ENCODE results near the gene TACR1.

TACR1 gene

GRCh38 chr2:75047189-75047991 is 151.9 kb downstream of the TACR1 start:
- DNase-seq (ENCODE audit: low spot score): no peak

- no peak for DNase-seq (ENCODE audit: low spot score)
These were observed 153.7 kb downstream of the TACR1 start for GRCh38 chr2:75045526-75046050.

- DNase-seq (ENCODE audit: low spot score): no peak
These were observed 155.0 kb downstream of the TACR1 start for GRCh38 chr2:75044291-75044690.

GRCh38 chr2:75042823-75043222 is 156.5 kb downstream of the TACR1 start:
- DNase-seq (ENCODE audit: low spot score): no peak

GRCh38 chr2:75041731-75042600 is 157.4 kb downstream of the TACR1 start:
- DNase-seq (ENCODE audit: low spot score): no peak

- no peak for DNase-seq (ENCODE audit: low spot score)
These were observed 158.1 kb downstream of the TACR1 start for GRCh38 chr2:75041226-75041625.

GRCh38 chr2:75035444-75036353 is 163.6 kb downstream of the TACR1 start:
- no peak for DNase-seq (ENCODE audit: low spot score)

GRCh38 chr2:75033516-75033915 is 165.8 kb downstream of the TACR1 start:
- no peak for DNase-seq (ENCODE audit: low spot score)

- DNase-seq (ENCODE audit: low spot score): no peak
These were observed 167.2 kb downstream of the TACR1 start for GRCh38 chr2:75031906-75032803.

GRCh38 chr2:75031171-75031570 is 168.1 kb downstream of the TACR1 start:
- no peak for DNase-seq (ENCODE audit: low spot score)

GRCh38 chr2:75030218-75031009 is 168.9 kb downstream of the TACR1 start:
- no peak for DNase-seq (ENCODE audit: low spot score)

- no peak for DNase-seq (ENCODE audit: low spot score)
These were observed 171.4 kb downstream of the TACR1 start for GRCh38 chr2:75027886-75028285.

GRCh38 chr2:75025633-75026380 is 173.5 kb downstream of the TACR1 start:
- DNase-seq (ENCODE audit: low spot score): no peak

GRCh38 chr2:75025216-75025615 is 174.1 kb downstream of the TACR1 start:
- DNase-seq (ENCODE audit: low spot score): no peak

GRCh38 chr2:75023666-75024455 is 175.5 kb downstream of the TACR1 start:
- no peak for DNase-seq (ENCODE audit: low spot score)

- DNase-seq (ENCODE audit: low spot score): no peak
These were observed 176.8 kb downstream of the TACR1 start for GRCh38 chr2:75022516-75022915.

GRCh38 chr2:75021672-75022071 is 177.6 kb downstream of the TACR1 start:
- no peak for DNase-seq (ENCODE audit: low spot score)

GRCh38 chr2:75020476-75020875 is 178.8 kb downstream of the TACR1 start:
- DNase-seq (ENCODE audit: low spot score): no peak

Data from CD4-positive, alpha-beta T cell treated with Interleukin-15 for 4 hours (primary cell).